IMR-90 (cell line): ENCODE results near the gene SYP. TPM values are rescaled to one million over a fixed set of nuclear protein-coding genes. Genes with fewer than 3 reads are reported as not detected.

Experiments
- ATAC-seq: fragments of 200-7000 bp; cut with Tn5 transposase; 2 replicates; pipeline ENCODE4 v1.9.1; 2020; ENCODE audit warnings: low read depth, mild to moderate bottlenecking, moderate library complexity
- BruUV-seq: library from RNA; stranded (reverse); fragments of 400-500 nt; replicated peaks from 2 replicates; lab custom pipeline; 2021; lab: Mats Ljungman, UMichigan
- CTCF ChIA-PET: fragments of 300-600 bp; formaldehyde crosslinking; extraction: SDS; loops from one replicate; lab custom pipeline; 2021; ENCODE audit warnings: antibody characterized with exemption; lab: Yijun Ruan, JAX
- POLR2A ChIA-PET: fragments of 300-600 bp; sonication (Branson Sonifier 250); formaldehyde crosslinking; loops from one replicate; lab custom pipeline; 2022; ENCODE audit warnings: antibody characterized with exemption; ENCODE audit not compliant: unreplicated experiment; lab: Charles Lee
- DNase-seq: peaks from one replicate; pipeline ENCODE4 v3.0.0; 2013
- H2AFZ ChIP-seq: replicated peaks from 2 replicates; pipeline ENCODE3; 2013; ENCODE audit warnings: low read length, mild to moderate bottlenecking; ENCODE audit not compliant: poor library complexity
- H2AK5ac ChIP-seq: 2 replicates; pipeline ENCODE4 v1.6.1; 2013; ENCODE audit warnings: low read depth, low read length, inconsistent platforms
- H2AK9ac ChIP-seq: replicated peaks from 2 replicates; pipeline ENCODE3; 2013; ENCODE audit warnings: mild to moderate bottlenecking, low read depth, low read length, moderate library complexity; ENCODE audit not compliant: poor library complexity
- H2BK120ac ChIP-seq: 2 replicates; pipeline ENCODE4 v1.6.1; 2013; ENCODE audit warnings: low read depth, low read length, inconsistent platforms
- H2BK15ac ChIP-seq: 3 replicates; pipeline ENCODE4 v1.6.1; 2013; ENCODE audit warnings: low read depth, low read length, inconsistent platforms
- H2BK20ac ChIP-seq: 2 replicates; pipeline ENCODE4 v1.6.1; 2013; ENCODE audit warnings: low read depth, mild to moderate bottlenecking, inconsistent platforms, low read length, moderate library complexity
- H2BK5ac ChIP-seq: 2 replicates; pipeline ENCODE4 v1.6.1; 2013; ENCODE audit warnings: mild to moderate bottlenecking, low read depth, low read length, inconsistent platforms; ENCODE audit not compliant: poor library complexity, severe bottlenecking
- H3K14ac ChIP-seq: replicated peaks from 2 replicates; pipeline ENCODE4 v1.6.1; 2013; ENCODE audit warnings: low read depth, low read length, inconsistent platforms
- H3K18ac ChIP-seq: 2 replicates; pipeline ENCODE4 v1.6.1; 2013; ENCODE audit warnings: low read depth, low read length, control low read depth
- H3K23ac ChIP-seq: 2 replicates; pipeline ENCODE4 v1.6.1; 2013; ENCODE audit warnings: low read depth, low read length, inconsistent platforms
- H3K27ac ChIP-seq: 2 replicates; pipeline ENCODE4 v1.5.1; 2013; ENCODE audit warnings: mild to moderate bottlenecking, control low read depth, low read length; ENCODE audit not compliant: insufficient read depth
- H3K27me3 ChIP-seq: 2 replicates; pipeline ENCODE4 v1.6.1; 2013; ENCODE audit warnings: low read length; ENCODE audit not compliant: control insufficient read depth, insufficient read depth
- H3K36me3 ChIP-seq: 2 replicates; pipeline ENCODE4 v1.6.1; 2013; ENCODE audit warnings: low read length, mixed read lengths; ENCODE audit not compliant: control insufficient read depth, insufficient read depth
- H3K4ac ChIP-seq: 2 replicates; pipeline ENCODE4 v1.6.1; 2013; ENCODE audit warnings: low read depth, low read length, inconsistent platforms
- H3K4me1 ChIP-seq: 2 replicates; pipeline ENCODE4 v1.6.1; 2013; ENCODE audit warnings: low read length, mixed read lengths; ENCODE audit not compliant: control insufficient read depth, insufficient read depth
- H3K4me2 ChIP-seq: 2 replicates; pipeline ENCODE4 v1.6.1; 2013; ENCODE audit warnings: low read depth, mild to moderate bottlenecking, control low read depth, low read length, moderate library complexity
- H3K4me3 ChIP-seq: 2 replicates; pipeline ENCODE4 v1.5.1; 2013; ENCODE audit warnings: low read depth, mild to moderate bottlenecking, control low read depth, low read length, moderate library complexity; ENCODE audit not compliant: insufficient read depth
- H3K56ac ChIP-seq: 2 replicates; pipeline ENCODE4 v1.6.1; 2013; ENCODE audit warnings: low read length, inconsistent platforms; ENCODE audit not compliant: insufficient read depth; ENCODE audit errors: extremely low read depth
- H3K79me1 ChIP-seq, 2 experiments: 2 replicates each; pipeline ENCODE4 v1.6.1; 2013; ENCODE audit warnings: low read length in 2 of 2, inconsistent platforms in 1 of 2, low read depth in 1 of 2
- H3K9ac ChIP-seq: 2 replicates; pipeline ENCODE4 v1.6.1; 2013; ENCODE audit warnings: low read depth, low read length, control low read depth
- H3K9me1 ChIP-seq: 2 replicates; pipeline ENCODE4 v1.6.1; 2013; ENCODE audit warnings: low read length, inconsistent platforms; ENCODE audit not compliant: insufficient read depth
- H3K9me3 ChIP-seq: 2 replicates; pipeline ENCODE4 v1.6.1; 2013; ENCODE audit warnings: low read length; ENCODE audit not compliant: control insufficient read depth, insufficient read depth
- H4K20me1 ChIP-seq: 2 replicates; pipeline ENCODE4 v1.6.1; 2013; ENCODE audit warnings: low read length, inconsistent platforms; ENCODE audit not compliant: insufficient read depth
- H4K5ac ChIP-seq: 2 replicates; pipeline ENCODE4 v1.6.1; 2013; ENCODE audit warnings: mild to moderate bottlenecking, low read depth, low read length, control low read depth
- H4K8ac ChIP-seq, 2 experiments: 2 replicates each; pipeline ENCODE4 v1.6.1; 2013; ENCODE audit warnings: low read depth in 2 of 2, low read length in 2 of 2, control low read depth in 1 of 2, inconsistent platforms in 1 of 2
- H4K91ac ChIP-seq: 2 replicates; pipeline ENCODE4 v1.6.1; 2013; ENCODE audit warnings: low read depth, low read length, inconsistent platforms; ENCODE audit not compliant: insufficient read depth
- BHLHE40 ChIP-seq: fragments of 150-350 bp; IDR thresholded peaks from 2 replicates; pipeline ENCODE4 v1.6.1; 2016; ENCODE audit warnings: mild to moderate bottlenecking, low read depth, low read length
- CEBPB ChIP-seq: IDR thresholded peaks from 2 replicates; pipeline ENCODE4 v1.6.1; 2012; ENCODE audit warnings: low read depth, low read length, improper control_type of control experiment
- CHD1 ChIP-seq: IDR thresholded peaks from 2 replicates; pipeline ENCODE4 v1.6.1; 2012; ENCODE audit warnings: low read depth, low read length, improper control_type of control experiment
- CTCF ChIP-seq: conservative IDR thresholded peaks from 2 replicates; pipeline ENCODE4 v1.5.1; 2012; ENCODE audit warnings: mild to moderate bottlenecking, low read depth, low read length, improper control_type of control experiment
- ELK1 ChIP-seq: fragments of 150-350 bp; IDR thresholded peaks from 2 replicates; pipeline ENCODE4 v1.6.1; 2016; ENCODE audit warnings: low read depth, mild to moderate bottlenecking, low read length, moderate library complexity, borderline replicate concordance
- FOS ChIP-seq: fragments of 150-350 bp; IDR thresholded peaks from 2 replicates; pipeline ENCODE4 v1.6.1; 2016; ENCODE audit warnings: low read depth, low read length
- MAZ ChIP-seq: IDR thresholded peaks from 2 replicates; pipeline ENCODE4 v1.6.1; 2012; ENCODE audit warnings: low read depth, mild to moderate bottlenecking, low read length, improper control_type of control experiment, moderate library complexity, borderline replicate concordance
- MXI1 ChIP-seq: IDR thresholded peaks from 2 replicates; pipeline ENCODE4 v1.6.1; 2012; ENCODE audit warnings: low read depth, mild to moderate bottlenecking, low read length, moderate library complexity, borderline replicate concordance
- NFE2L2 ChIP-seq: fragments of 150-350 bp; IDR thresholded peaks from 2 replicates; pipeline ENCODE4 v1.6.1; 2016; ENCODE audit warnings: low read depth, mild to moderate bottlenecking, low read length
- POLR2A ChIP-seq: IDR thresholded peaks from 2 replicates; pipeline ENCODE4 v1.6.1; 2012; ENCODE audit warnings: mild to moderate bottlenecking, low read depth, low read length
- RAD21 ChIP-seq: IDR thresholded peaks from 2 replicates; pipeline ENCODE4 v1.6.1; 2012; ENCODE audit warnings: low read length, improper control_type of control experiment
- RCOR1 ChIP-seq: IDR thresholded peaks from 2 replicates; pipeline ENCODE4 v1.6.1; 2012; ENCODE audit warnings: mild to moderate bottlenecking, low read length, improper control_type of control experiment; ENCODE audit not compliant: insufficient replicate concordance
- RFX5 ChIP-seq: IDR thresholded peaks from 2 replicates; pipeline ENCODE4 v1.8.0; 2012; ENCODE audit warnings: low read depth, mild to moderate bottlenecking, low read length, moderate library complexity
- SMC3 ChIP-seq: fragments of 150-350 bp; IDR thresholded peaks from 2 replicates; pipeline ENCODE4 v1.6.1; 2016; ENCODE audit warnings: low read depth, mild to moderate bottlenecking, antibody characterized with exemption, low read length, moderate library complexity
- WGBS, 2 experiments: methylation state at CpG; one replicate each; pipeline versions ENCODE4 v1.1.5 to v1.1.7; 2013; ENCODE audit warnings: missing lambda C conversion rate in 2 of 2; ENCODE audit not compliant: insufficient read length in 1 of 2; ENCODE audit errors: extremely low coverage in 2 of 2; 5-methylcytosine and 5-hydroxymethylcytosine counted together
- dilution Hi-C: fragments of 300-500 bp; cut with HindIII; formaldehyde crosslinking; loops from one replicate; pipeline ENCODE4 v1.14.3; 2018; ENCODE audit warnings: low sequenced_read_pairs; ENCODE audit not compliant: unreplicated experiment
- in situ Hi-C: fragments of 300-500 bp; cut with MboI; formaldehyde crosslinking; loops from 3 replicates; pipeline ENCODE4 v1.14.3; 2019; ENCODE audit warnings: low sequenced_read_pairs, inconsistent platforms, mixed read lengths
- intact Hi-C: fragments of 100-400 bp; cut with micrococcal nuclease; formaldehyde crosslinking; loops from 2 replicates; pipeline ENCODE4 v1.10.0; 2022
- polyA plus RNA-seq, 3 experiments: library from polyadenylated mRNA; depleted of rRNA; stranded (reverse); fragments of >200 nt; gene quantifications; 2 replicates each; pipeline ENCODE4 v1.2.3, GENCODE V29; 2012; ENCODE audit warnings: low replicate concordance in 1 of 3
- total RNA-seq: library from RNA; depleted of rRNA; stranded (reverse); fragments of >200 nt; gene quantifications from 2 replicates; pipeline ENCODE4 v1.2.3, GENCODE V29; 2012

Gene SYP
- total and polyA plus RNA-seq, 2 of the 4 experiments (the other 2 are of a cell fraction), result under 0.01 to 0.05 TPM

- peak; percentile 61 for DNase-seq
- H3K4me2 ChIP-seq, result peak overlapping the region; percentile 45
- peaks cover 9% of the 10 kb centered on the region for H3K4me1 ChIP-seq
- dilution Hi-C loops, result no loop called here
- WGBS, 2 experiments, result 45% methylated on average over 17 of the region's 61 CpGs; no CpG with 5 or more reads in 1 of the 2 experiments
- H3K79me1 ChIP-seq, result no peaks in the 10 kb centered on the region; a peak in 1 of 4 replicates
- H3K9ac ChIP-seq, result peak overlapping the region; percentile 69
- no TSS peak for BruUV-seq
- peak overlapping the region; percentile 33 for H2AK5ac ChIP-seq
- peak overlapping the region; percentile 93 for H2AK9ac ChIP-seq
- peak overlapping the region; percentile 14; the same call in 1 of the 2 replicates for H3K23ac ChIP-seq
- peak overlapping the region; percentile 18 for H3K18ac ChIP-seq
- H4K91ac ChIP-seq, result peak overlapping the region; percentile 98
- H3K9me3 ChIP-seq, result no peaks in the 10 kb centered on the region; the same call in 1 of the 2 replicates
- H3K27me3 ChIP-seq, result no peaks in the 10 kb centered on the region
- no peaks in the 10 kb centered on the region for H3K36me3 ChIP-seq
- H2BK20ac ChIP-seq, result peak overlapping the region; percentile 27
- peak overlapping the region; percentile 15; the same call in 1 of the 2 replicates for H3K14ac ChIP-seq
- H4K8ac ChIP-seq, result peak overlapping the region; percentile 80 to 89
- POLR2A ChIA-PET, result interaction anchor here (1.4 kb wide), 1 partner anchor 10 kb away, joined by 3 read pairs; no protein-coding TSS in a partner anchor
- H3K27ac ChIP-seq, result peak overlapping the region; percentile 91
- H3K4ac ChIP-seq, result peak overlapping the region; percentile 70
- intact Hi-C loops, result loop anchor here (10.0 kb wide), 1 partner anchor 91 kb away; the partner anchor contains the start of genes PRAF2 and WDR45
- H3K56ac ChIP-seq, result peak overlapping the region; percentile 63; the same call in 1 of the 2 replicates
- no peak for ATAC-seq
- H2BK120ac ChIP-seq, result peak overlapping the region; percentile 50
- H4K5ac ChIP-seq, result peak overlapping the region; percentile 50
- peak overlapping the region; percentile 73; the same call in 2 of the 3 replicates for H2BK15ac ChIP-seq
- H2BK5ac ChIP-seq, result peak overlapping the region; percentile 93
- peak overlapping the region; percentile 92 for H2AFZ ChIP-seq
- CTCF ChIA-PET, result interaction anchor here (1.3 kb wide), 1 partner anchor 10 kb away, joined by 3 read pairs; no protein-coding TSS in a partner anchor
- peak overlapping the region; percentile 39; the same call in 1 of the 2 replicates for H3K4me3 ChIP-seq
- in situ Hi-C loops, result no loop called here
- no peaks in the 10 kb centered on the region for H3K9me1 ChIP-seq
- no peaks in the 10 kb centered on the region for H4K20me1 ChIP-seq
- TF ChIP-seq SMC3 (no peak), FOS (no peak), CTCF (no peak), NFE2L2 (no peak), MAZ (no peak), MXI1 (no peak), BHLHE40 (0 out of 2 replicates have a peak, but pooled peaks have one; percentile 26), RCOR1 (no peak), RFX5 (no peak), CEBPB (0 out of 2 replicates have a peak, but pooled peaks have one; percentile 17), CHD1 (no peak), ELK1 (no peak), POLR2A (no peak), RAD21 (no peak)
Observed at GRCh38 chrX:49165901-49166881, 33.8 kb downstream of the SYP start.
